Endothelial cell of umbilical vein (primary cell): ENCODE results near the gene AURKA. TPM values are rescaled to one million over a fixed set of nuclear protein-coding genes. Genes with fewer than 3 reads are reported as not detected.

Source experiments
- BruUV-seq: library from RNA; stranded (reverse); fragments of 400-500 nt; replicated peaks from 2 replicates; lab custom pipeline; 2021; lab: Mats Ljungman, UMichigan
- CTCF ChIA-PET: fragments of 300-600, 350-600 bp; sonication (Branson Sonifier 250); formaldehyde crosslinking; loops from one replicate; lab custom pipeline; 2021; ENCODE audit warnings: antibody characterized with exemption, inconsistent platforms; lab: Charles Lee
- POLR2A ChIA-PET: fragments of 300-600, 350-600 bp; sonication (Branson Sonifier 250); formaldehyde crosslinking; loops from one replicate; lab custom pipeline; 2021; ENCODE audit warnings: antibody characterized with exemption, inconsistent platforms; lab: Charles Lee
- DNase-seq: peaks from one replicate; pipeline ENCODE4 v3.0.0-alpha.2; 2011; ENCODE audit warnings: low read depth, low spot score
- FAIRE-seq: peaks from 2 replicates; lab custom pipeline; 2011; peaks lifted over from hg19 to GRCh38; lab: Jason Lieb, UNC
- H2AFZ ChIP-seq: 2 replicates; pipeline ENCODE4 v1.6.0; 2012; ENCODE audit warnings: low read depth, low read length, control low read depth, inconsistent platforms
- H3K27ac ChIP-seq: 2 replicates; pipeline ENCODE4 v1.5.1; 2011; ENCODE audit warnings: low read depth, mild to moderate bottlenecking, control low read depth, low read length, moderate library complexity; ENCODE audit not compliant: insufficient read depth
- H3K27me3 ChIP-seq, 2 experiments: 2 replicates each; pipeline versions ENCODE4 v1.6.0 to v1.6.1; 2011; ENCODE audit warnings: low read length in 2 of 2, mixed read lengths in 1 of 2; ENCODE audit not compliant: control insufficient read depth in 2 of 2, insufficient read depth in 2 of 2
- H3K36me3 ChIP-seq, 2 experiments: 2 replicates in 1 of 2; 3 replicates in 1 of 2; pipeline ENCODE4 v1.5.1; 2011; ENCODE audit warnings: low read length in 2 of 2, mild to moderate bottlenecking in 1 of 2, moderate library complexity in 1 of 2; ENCODE audit not compliant: control insufficient read depth in 2 of 2, insufficient read depth in 2 of 2; ENCODE audit errors: extremely low read depth in 1 of 2
- H3K4me1 ChIP-seq: 3 replicates; pipeline ENCODE4 v1.5.1; 2011; ENCODE audit warnings: mild to moderate bottlenecking, low read length; ENCODE audit not compliant: control insufficient read depth, insufficient read depth; ENCODE audit errors: extremely low read depth
- H3K4me2 ChIP-seq: 2 replicates; pipeline ENCODE4 v1.6.1; 2011; ENCODE audit warnings: low read length, control low read depth, mixed read lengths; ENCODE audit not compliant: insufficient read depth
- H3K4me3 ChIP-seq, 3 experiments: fragments of 200-600 bp in 1 of 3; sonication (generic), shearing (Covaris generic) in 1 of 3; replicated peaks in 1 of 3; 2 replicates each; pipeline ENCODE4 v1.5.1; 2011 to 2016; ENCODE audit warnings: control low read depth in 3 of 3, low read length in 3 of 3, mild to moderate bottlenecking in 2 of 3, inconsistent platforms in 1 of 3, low read depth in 1 of 3, moderate library complexity in 1 of 3; ENCODE audit not compliant: insufficient read depth in 1 of 3
- H3K79me2 ChIP-seq: 2 replicates; pipeline ENCODE4 v1.6.0; 2012; ENCODE audit warnings: low read length, inconsistent platforms; ENCODE audit not compliant: control insufficient read depth, insufficient read depth
- H3K9ac ChIP-seq: replicated peaks from 2 replicates; pipeline ENCODE3; 2011; ENCODE audit warnings: low read length, control low read depth; ENCODE audit not compliant: insufficient read depth; ENCODE audit errors: extremely low read depth
- H3K9me1 ChIP-seq: replicated peaks from 3 replicates; pipeline ENCODE4 v1.6.0; 2011; ENCODE audit warnings: mild to moderate bottlenecking, low read length; ENCODE audit not compliant: control insufficient read depth, insufficient read depth; ENCODE audit errors: extremely low read depth
- H3K9me3 ChIP-seq: replicated peaks from 2 replicates; pipeline ENCODE4 v1.5.1; 2012; ENCODE audit warnings: low read length, inconsistent platforms; ENCODE audit not compliant: control insufficient read depth, insufficient read depth
- H4K20me1 ChIP-seq: replicated peaks from 2 replicates; pipeline ENCODE3; 2011; ENCODE audit warnings: mild to moderate bottlenecking, low read length; ENCODE audit not compliant: control insufficient read depth, insufficient read depth; ENCODE audit errors: extremely low read depth
- EZH2 ChIP-seq: IDR thresholded peaks from 2 replicates; pipeline ENCODE4 v1.6.1; 2012; ENCODE audit warnings: borderline replicate concordance, low read depth, mild to moderate bottlenecking, moderate library complexity, low read length, inconsistent platforms; ENCODE audit not compliant: severe bottlenecking
- FOS ChIP-seq: IDR thresholded peaks from 2 replicates; pipeline ENCODE4 v1.6.1; 2011; ENCODE audit warnings: mild to moderate bottlenecking, low read length, moderate library complexity, borderline replicate concordance; ENCODE audit not compliant: insufficient read depth
- GATA2 ChIP-seq: IDR thresholded peaks from 2 replicates; pipeline ENCODE4 v1.7.0; 2011; ENCODE audit warnings: low read depth, mild to moderate bottlenecking, moderate library complexity, mixed read lengths, low read length; ENCODE audit not compliant: insufficient read length, insufficient read depth
- JUN ChIP-seq: IDR thresholded peaks from 2 replicates; pipeline ENCODE4 v1.6.1; 2011; ENCODE audit warnings: borderline replicate concordance, low read depth; ENCODE audit not compliant: insufficient read length, insufficient read depth
- MYC ChIP-seq: IDR thresholded peaks from one replicate; pipeline ENCODE4 v1.6.1; 2011; ENCODE audit warnings: mild to moderate bottlenecking, low read depth, low read length
- POLR2A ChIP-seq: IDR thresholded peaks from 2 replicates; pipeline ENCODE4 v1.6.1; 2012; ENCODE audit warnings: low read depth, mild to moderate bottlenecking, control low read depth, low read length
- POLR2AphosphoS5 ChIP-seq: IDR thresholded peaks from 2 replicates; pipeline ENCODE4 v1.6.1; 2012; ENCODE audit warnings: low read depth, mild to moderate bottlenecking, control low read depth, low read length, moderate library complexity; ENCODE audit not compliant: insufficient read depth
- dilution Hi-C: fragments of 300-500 bp; cut with MboI; formaldehyde crosslinking; loops from one replicate; pipeline ENCODE4 v1.15.0; 2019; ENCODE audit warnings: low sequenced_read_pairs; ENCODE audit not compliant: extremely low pct_ligation_motif_present
- intact Hi-C: fragments of 100-400 bp; cut with micrococcal nuclease; formaldehyde crosslinking; loops from one replicate; pipeline ENCODE4 v1.10.0; 2022
- polyA plus RNA-seq, 4 experiments: library from polyadenylated mRNA; depleted of rRNA in 3 of 4; stranded (reverse) in 3 of 4; unstranded in 1 of 4; fragments of >200 nt; gene quantifications; 2 replicates each; pipeline versions ENCODE4 v1.2.1 to v1.2.3, GENCODE V29; 2011 to 2012; ENCODE audit warnings: missing spikeins in 1 of 4
- total RNA-seq: library from RNA; stranded (reverse); gene quantifications from 2 replicates; pipeline ENCODE4 v1.2.3, GENCODE V29; 2021
- TF ChIP-seq, protein P1 (sequence below): IDR thresholded peaks from 2 replicates; pipeline ENCODE4 v1.6.1; 2011; ENCODE audit not compliant: insufficient read depth, insufficient read length
- TF ChIP-seq, protein P2 (sequence below), 2 donors: IDR thresholded peaks; 1 replicate in 1 of 2; 2 replicates in 1 of 2; pipeline ENCODE4 v1.5.1; 2011; ENCODE audit warnings: low read length in 2 of 2, mild to moderate bottlenecking in 2 of 2, moderate library complexity in 2 of 2, control low read depth in 1 of 2, inconsistent platforms in 1 of 2, low read depth in 1 of 2; ENCODE audit not compliant: insufficient read depth in 1 of 2; ENCODE audit errors: extremely low read depth in 1 of 2

AURKA gene
- total and polyA plus RNA-seq, 2 donors (not counting 3 experiments of a cell fraction or from before 2014, with no cell fraction given): 33.1 to 56.9 TPM

DNA sequence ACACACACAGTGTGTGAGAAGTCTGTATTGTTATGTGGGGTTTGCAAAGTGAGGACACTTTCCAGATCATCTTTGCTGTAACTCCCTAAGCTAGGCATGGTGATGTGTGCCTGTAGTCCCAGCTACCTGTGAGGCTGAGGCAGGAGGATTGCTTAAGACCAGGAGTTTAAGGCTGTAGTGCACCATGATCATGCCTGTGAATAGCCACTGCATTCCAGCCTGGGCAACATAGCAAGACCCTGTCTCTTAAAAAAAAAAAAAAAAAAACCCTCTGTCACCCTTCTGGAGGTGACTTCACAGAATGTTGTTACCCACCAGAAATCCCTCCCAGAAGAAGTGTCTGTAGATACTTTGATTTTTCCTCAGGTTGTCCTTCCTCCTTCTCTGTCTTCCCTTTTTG is 34.9 kb upstream of the AURKA start:
- H3K4me1 ChIP-seq: peaks cover 16% of the 10 kb centered on the region
- no peak overlapping the region for H3K4me3 ChIP-seq
- no TSS peak for BruUV-seq
- no peaks in the 10 kb centered on the region for H3K36me3 ChIP-seq
- H3K9me1 ChIP-seq: no peaks in the 10 kb centered on the region
- FAIRE-seq (peak; percentile 26), DNase-seq (no peak)
- H2AFZ ChIP-seq: no peak overlapping the region
- no peaks in the 10 kb centered on the region for H4K20me1 ChIP-seq
- TF ChIP-seq POLR2A (no peak), FOS (no peak), EZH2 (no peak), POLR2AphosphoS5 (no peak), MYC (no peak), GATA2 (no peak), JUN (no peak)
- TF ChIP-seq, protein P1, sequence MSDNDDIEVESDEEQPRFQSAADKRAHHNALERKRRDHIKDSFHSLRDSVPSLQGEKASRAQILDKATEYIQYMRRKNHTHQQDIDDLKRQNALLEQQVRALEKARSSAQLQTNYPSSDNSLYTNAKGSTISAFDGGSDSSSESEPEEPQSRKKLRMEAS: no peak
- TF ChIP-seq, protein P2, sequence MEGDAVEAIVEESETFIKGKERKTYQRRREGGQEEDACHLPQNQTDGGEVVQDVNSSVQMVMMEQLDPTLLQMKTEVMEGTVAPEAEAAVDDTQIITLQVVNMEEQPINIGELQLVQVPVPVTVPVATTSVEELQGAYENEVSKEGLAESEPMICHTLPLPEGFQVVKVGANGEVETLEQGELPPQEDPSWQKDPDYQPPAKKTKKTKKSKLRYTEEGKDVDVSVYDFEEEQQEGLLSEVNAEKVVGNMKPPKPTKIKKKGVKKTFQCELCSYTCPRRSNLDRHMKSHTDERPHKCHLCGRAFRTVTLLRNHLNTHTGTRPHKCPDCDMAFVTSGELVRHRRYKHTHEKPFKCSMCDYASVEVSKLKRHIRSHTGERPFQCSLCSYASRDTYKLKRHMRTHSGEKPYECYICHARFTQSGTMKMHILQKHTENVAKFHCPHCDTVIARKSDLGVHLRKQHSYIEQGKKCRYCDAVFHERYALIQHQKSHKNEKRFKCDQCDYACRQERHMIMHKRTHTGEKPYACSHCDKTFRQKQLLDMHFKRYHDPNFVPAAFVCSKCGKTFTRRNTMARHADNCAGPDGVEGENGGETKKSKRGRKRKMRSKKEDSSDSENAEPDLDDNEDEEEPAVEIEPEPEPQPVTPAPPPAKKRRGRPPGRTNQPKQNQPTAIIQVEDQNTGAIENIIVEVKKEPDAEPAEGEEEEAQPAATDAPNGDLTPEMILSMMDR (IDR thresholded peaks at IDR 0.05; ENCODE audit: extremely low read depth in 1 of 2, insufficient read depth in 1 of 2, low read depth in 1 of 2, low read length in 2 of 2): no peak
- POLR2A ChIA-PET: no interaction called here
- no peak overlapping the region for H3K9ac ChIP-seq
- H3K27ac ChIP-seq: no peak overlapping the region
- H3K79me2 ChIP-seq: no peaks in the 10 kb centered on the region
- no peaks in the 10 kb centered on the region for H3K9me3 ChIP-seq
- CTCF ChIA-PET: interaction anchor here (1.2 to 2.4 kb wide), 2 partner anchors 11 to 15 kb away, joined by 3 to 9 read pairs; partner anchors contain the start of gene CASS4
- intact Hi-C loops: no loop called here
- no peak overlapping the region for H3K4me2 ChIP-seq
- dilution Hi-C loops: no loop called here
- peaks cover 59 to 60% of the 10 kb centered on the region in 2 experiments for H3K27me3 ChIP-seq
